Fibroblast of lung (primary cell): ENCODE measurements around the gene DRD4.
"Not testable (repeated sequence)": the region's sequence is repeated elsewhere in the genome, so short reads cannot be mapped to it uniquely, and the experiment has no call there.

ENCODE experiments used
- CTCF ChIP-seq, 2 donors: IDR thresholded peaks in 1 of 2; conservative IDR thresholded peaks in 1 of 2; 1 replicate in 1 of 2; 2 replicates in 1 of 2; pipeline ENCODE4 v1.5.1; 2011 to 2012; ENCODE audit warnings: low read length in 2 of 2, control low read depth in 1 of 2, inconsistent platforms in 1 of 2, low read depth in 1 of 2, mild to moderate bottlenecking in 1 of 2
- EZH2 ChIP-seq: IDR thresholded peaks from 2 replicates; pipeline ENCODE4 v1.5.1; 2012; ENCODE audit warnings: low read length, control low read depth, mild to moderate bottlenecking; ENCODE audit errors: missing control alignments

GRCh38 chr11:654444-654843, 17.4 kb downstream of the DRD4 start:
- TF ChIP-seq CTCF (conservative IDR thresholded peaks at IDR 0.05 in 1 of 2, IDR thresholded peaks at IDR 0.05 in 1 of 2; ENCODE audit: low read depth in 1 of 2, low read length in 2 of 2); EZH2: not testable (repeated sequence)
